Gastrocnemius medialis (tissue), 4 donors: ENCODE measurements around the gene NKX1-1. TPM values are rescaled to one million over a fixed set of nuclear protein-coding genes. Genes with fewer than 3 reads are reported as not detected.
A peak's percentile ranks its signal among the peaks of the same experiment; 100 is the strongest.

Experiments
- ATAC-seq, 2 donors: fragments of 150-250 bp; one replicate each; pipeline ENCODE4 v1.9.1; 2016
- DNase-seq, 2 donors: peaks; one replicate each; pipeline ENCODE4 v3.0.0-alpha.2; 2019
- H3K27ac ChIP-seq, 4 donors: fragments of 200-600 bp; sonication (generic); 1 replicate in 1 of 4; 2 replicates in 3 of 4; pipeline ENCODE4 v1.5.1; 2016 to 2018; ENCODE audit warnings: mild to moderate bottlenecking in 2 of 4, moderate library complexity in 1 of 4
- H3K27me3 ChIP-seq, 3 donors: fragments of 200-600 bp; sonication (generic) in 2 of 3; 1 replicate in 1 of 3; 2 replicates in 2 of 3; pipeline versions ENCODE4 v1.5.1 to v1.6.0; 2016 to 2019; ENCODE audit warnings: mild to moderate bottlenecking in 1 of 3, moderate library complexity in 1 of 3
- H3K36me3 ChIP-seq, 2 donors: fragments of 200-600 bp; sonication (generic) in 1 of 2; one replicate each; pipeline ENCODE4 v1.5.1; 2017 to 2018
- H3K4me1 ChIP-seq, 2 donors: fragments of 200-600 bp; sonication (generic) in 1 of 2; one replicate each; pipeline ENCODE4 v1.5.1; 2016 to 2017; ENCODE audit warnings: mild to moderate bottlenecking in 2 of 2
- H3K4me3 ChIP-seq, 4 donors: fragments of 200-600 bp; sonication (generic) in 3 of 4; 1 replicate in 1 of 4; 2 replicates in 3 of 4; pipeline ENCODE4 v1.5.1; 2016 to 2019; ENCODE audit warnings: mild to moderate bottlenecking in 2 of 4
- H3K9me3 ChIP-seq, 3 donors: fragments of 200-600 bp; sonication (generic) in 2 of 3; 1 replicate in 1 of 3; 2 replicates in 2 of 3; pipeline ENCODE4 v1.5.1; 2016 to 2019
- CTCF ChIP-seq, 5 experiments: fragments of 450-650 bp in 3 of 5; fragments of 200-600 bp in 2 of 5; sonication (generic) in 2 of 5; IDR thresholded peaks in 4 of 5; conservative IDR thresholded peaks in 1 of 5; 1 replicate in 4 of 5; 2 replicates in 1 of 5; pipeline ENCODE4 v1.5.1; 2016 to 2019; ENCODE audit warnings: antibody characterized with exemption in 5 of 5, mild to moderate bottlenecking in 3 of 5, moderate library complexity in 3 of 5
- POLR2A ChIP-seq, 2 donors: fragments of 450-650 bp; IDR thresholded peaks; one replicate each; pipeline ENCODE4 v1.6.1; 2017; ENCODE audit warnings: antibody characterized with exemption in 2 of 2, mild to moderate bottlenecking in 2 of 2, moderate library complexity in 2 of 2
- in situ Hi-C, 4 donors: fragments of 200-750 bp; cut with MboI; loops; one replicate each; pipeline versions ENCODE4 v1.15.0 to v1.8.0; 2017; ENCODE audit warnings: low sequenced_read_pairs in 4 of 4
- intact Hi-C: fragments of 100-400 bp; cut with DNase I; formaldehyde crosslinking; loops from one replicate; pipeline ENCODE4 v1.15.1; 2023; ENCODE audit warnings: low total_unique reads
- total RNA-seq, 4 donors: library from RNA; depleted of rRNA; stranded (reverse); fragments of >200 nt; gene quantifications; one replicate each; pipeline versions ENCODE4 v1.1.0 to v1.2.3, GENCODE V29; 2016

Gene NKX1-1
- total RNA-seq, 4 donors from 2014 or later = not detected

GRCh38 chr4:1367230-1367935, 38.9 kb downstream of the NKX1-1 start:
- TF ChIP-seq POLR2A (IDR thresholded peaks at IDR 0.05) (no peak), CTCF (IDR thresholded peaks at IDR 0.05 in 4 of 5, conservative IDR thresholded peaks at IDR 0.05 in 1 of 5) (no peak)
- Histone ChIP-seq H3K27me3 (no peaks in the 10 kb centered on the region), H3K4me1 (no peaks in the 10 kb centered on the region), H3K36me3 (peaks cover 0 to 23% of the 10 kb centered on the region in 2 donors), H3K9me3 (no peaks in the 10 kb centered on the region), H3K27ac (no peak overlapping the region), H3K4me3 (no peak overlapping the region)
- in situ Hi-C loops = loop anchor here in 3 of 4 donors (25.0 kb wide), 2 partner anchors 230 to 270 kb away; no protein-coding TSS in a partner anchor
- ATAC-seq (no peak), DNase-seq (peak in 1 of 2 donors; percentile 8)
- intact Hi-C loops = no loop called here

DNA sequence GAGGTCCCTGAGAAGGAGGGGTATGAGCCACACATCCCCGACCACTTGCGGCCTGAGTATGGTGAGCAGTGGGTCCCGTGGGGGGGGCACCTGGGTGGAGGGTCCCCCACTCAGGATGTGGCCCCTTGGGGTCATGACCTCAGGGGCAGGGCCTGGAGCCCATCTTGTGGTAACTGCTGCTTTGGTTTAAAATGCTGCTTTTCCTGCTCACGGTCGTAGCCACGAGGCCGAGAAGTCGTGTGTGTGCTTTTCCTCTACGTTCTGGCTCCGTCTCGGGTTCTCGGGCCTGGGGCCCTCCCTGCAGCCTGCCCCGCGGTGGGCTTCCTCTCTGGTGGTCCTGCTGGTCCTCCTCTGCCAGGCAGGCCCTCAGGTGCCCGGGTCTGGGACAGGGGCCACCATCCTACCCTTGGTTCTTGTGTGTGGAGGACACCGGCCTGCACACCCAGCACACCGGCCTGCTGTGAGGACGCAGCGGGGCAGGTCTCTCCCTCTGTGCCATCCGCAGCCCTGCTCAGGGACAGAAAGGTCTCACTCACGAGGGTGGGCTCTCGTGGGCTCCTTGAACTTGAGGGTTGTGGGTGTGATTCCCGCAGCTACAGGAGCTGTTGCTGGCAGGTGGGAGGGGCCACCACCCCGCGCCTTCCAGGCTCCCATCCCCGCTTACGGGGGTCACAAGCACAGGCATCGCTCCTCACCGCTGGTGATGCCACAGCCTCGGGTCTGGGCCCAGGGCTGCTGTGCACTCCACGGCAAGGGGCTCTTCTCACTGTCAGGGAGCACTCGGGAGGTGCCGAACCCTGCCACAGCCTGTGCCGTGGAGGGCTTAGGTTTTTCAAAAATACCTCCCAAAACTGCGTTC, 39.6 kb downstream of the NKX1-1 start:
- intact Hi-C loops = no loop called here

GRCh38 chr4:1365271-1366178, 40.7 kb downstream of the NKX1-1 start:
- in situ Hi-C loops = loop anchor here in 3 of 4 donors (25.0 kb wide), 2 partner anchors 228 to 272 kb away; no protein-coding TSS in a partner anchor
- Histone ChIP-seq H3K27ac (no peak overlapping the region), H3K9me3 (no peaks in the 10 kb centered on the region), H3K4me3 (no peak overlapping the region), H3K4me1 (no peaks in the 10 kb centered on the region), H3K36me3 (peaks cover 0 to 16% of the 10 kb centered on the region in 2 donors), H3K27me3 (no peaks in the 10 kb centered on the region)
- no peak for TF ChIP-seq POLR2A (IDR thresholded peaks at IDR 0.05)
- no peak for TF ChIP-seq CTCF (IDR thresholded peaks at IDR 0.05 in 4 of 5, conservative IDR thresholded peaks at IDR 0.05 in 1 of 5)
- intact Hi-C loops = no loop called here
- DNase-seq (no peak), ATAC-seq (no peak)

More for the DNA sequence above, 39.6 kb downstream of the NKX1-1 start:
- Histone ChIP-seq H3K27me3 (no peaks in the 10 kb centered on the region), H3K4me3 (no peak overlapping the region), H3K27ac (no peak overlapping the region), H3K9me3 (no peaks in the 10 kb centered on the region), H3K36me3 (peaks cover 0 to 16% of the 10 kb centered on the region in 2 donors), H3K4me1 (no peaks in the 10 kb centered on the region)
- TF ChIP-seq CTCF (IDR thresholded peaks at IDR 0.05 in 4 of 5, conservative IDR thresholded peaks at IDR 0.05 in 1 of 5) (no peak), POLR2A (IDR thresholded peaks at IDR 0.05) (no peak)
- DNase-seq (no peak), ATAC-seq (no peak)
- in situ Hi-C loops = loop anchor here in 3 of 4 donors (25.0 kb wide), 2 partner anchors 229 to 271 kb away; no protein-coding TSS in a partner anchor

GRCh38 chr4:1364748-1365147, 41.5 kb downstream of the NKX1-1 start:
- Histone ChIP-seq H3K27me3 (no peaks in the 10 kb centered on the region), H3K27ac (no peak overlapping the region), H3K36me3 (peaks cover 0 to 16% of the 10 kb centered on the region in 2 donors), H3K4me1 (no peaks in the 10 kb centered on the region), H3K4me3 (no peak overlapping the region), H3K9me3 (no peaks in the 10 kb centered on the region)
- in situ Hi-C loops (loop anchor here in 3 of 4 donors (25.0 kb wide), 2 partner anchors 227 to 273 kb away; no protein-coding TSS in a partner anchor), intact Hi-C loops (no loop called here)
- TF ChIP-seq CTCF (IDR thresholded peaks at IDR 0.05 in 4 of 5, conservative IDR thresholded peaks at IDR 0.05 in 1 of 5) = no peak
- TF ChIP-seq POLR2A (IDR thresholded peaks at IDR 0.05) = no peak
- no peak for ATAC-seq
- DNase-seq = no peak
